ENCODE data around the gene AXIN1. TPM values are rescaled to one million over a fixed set of nuclear protein-coding genes. Genes with fewer than 3 reads are reported as not detected.
A peak's percentile ranks its signal among the peaks of the same experiment; 100 is the strongest.
"Not testable (repeated sequence)": the region's sequence is repeated elsewhere in the genome, so short reads cannot be mapped to it uniquely, and the experiment has no call there.

The AXIN1 gene
- total RNA-seq, 1 donor from 2014 or later = 31.5 TPM

DNA sequence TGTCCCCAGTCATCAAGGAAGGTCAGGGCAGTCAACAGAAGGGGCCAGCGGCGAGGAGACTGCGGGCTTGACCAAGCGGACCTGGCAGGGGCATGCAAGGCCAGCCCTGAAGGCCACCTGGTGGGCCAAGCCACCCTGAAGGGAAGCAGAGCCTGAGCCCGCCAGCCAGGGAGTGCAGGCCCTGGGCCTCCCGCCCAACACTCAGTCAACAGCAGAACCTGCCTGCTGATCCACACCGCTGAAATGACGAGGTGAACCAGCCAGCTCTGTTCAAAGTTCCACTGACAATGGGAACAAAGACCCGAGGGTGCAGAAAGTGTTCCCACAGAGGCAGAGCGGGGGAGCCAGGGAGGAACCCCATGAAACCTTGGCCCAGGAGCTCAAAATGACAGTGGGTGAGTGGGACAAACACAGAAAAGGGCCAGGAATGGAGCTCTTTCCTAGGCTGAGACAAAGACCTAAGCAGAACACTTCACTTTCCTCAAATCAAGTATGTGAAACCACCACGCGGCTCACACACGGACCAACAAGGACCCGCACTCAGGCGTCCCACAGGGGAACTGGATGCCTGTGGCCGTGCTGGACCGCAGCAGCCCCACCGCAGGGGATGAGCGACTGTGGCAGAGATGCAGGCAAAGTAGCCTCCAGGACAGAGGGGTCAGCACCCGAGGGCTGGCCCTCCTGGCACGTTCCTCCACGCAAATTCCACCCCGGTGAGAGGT lies 12.0 kb downstream of the AXIN1 start:
- Mint-ChIP-seq H3K4me3 (ENCODE audit: unreplicated experiment) (no peak overlapping the region), H3K27ac (ENCODE audit: unreplicated experiment) (no peak overlapping the region), H3K36me3 (ENCODE audit: unreplicated experiment) (peaks cover 10% of the 10 kb centered on the region), H3K4me1 (ENCODE audit: unreplicated experiment) (peaks cover 18% of the 10 kb centered on the region), H3K27me3 (ENCODE audit: unreplicated experiment) (no peaks in the 10 kb centered on the region), H3K9me3 (ENCODE audit: unreplicated experiment) (no peaks in the 10 kb centered on the region)
- TF ChIP-seq, protein P1, sequence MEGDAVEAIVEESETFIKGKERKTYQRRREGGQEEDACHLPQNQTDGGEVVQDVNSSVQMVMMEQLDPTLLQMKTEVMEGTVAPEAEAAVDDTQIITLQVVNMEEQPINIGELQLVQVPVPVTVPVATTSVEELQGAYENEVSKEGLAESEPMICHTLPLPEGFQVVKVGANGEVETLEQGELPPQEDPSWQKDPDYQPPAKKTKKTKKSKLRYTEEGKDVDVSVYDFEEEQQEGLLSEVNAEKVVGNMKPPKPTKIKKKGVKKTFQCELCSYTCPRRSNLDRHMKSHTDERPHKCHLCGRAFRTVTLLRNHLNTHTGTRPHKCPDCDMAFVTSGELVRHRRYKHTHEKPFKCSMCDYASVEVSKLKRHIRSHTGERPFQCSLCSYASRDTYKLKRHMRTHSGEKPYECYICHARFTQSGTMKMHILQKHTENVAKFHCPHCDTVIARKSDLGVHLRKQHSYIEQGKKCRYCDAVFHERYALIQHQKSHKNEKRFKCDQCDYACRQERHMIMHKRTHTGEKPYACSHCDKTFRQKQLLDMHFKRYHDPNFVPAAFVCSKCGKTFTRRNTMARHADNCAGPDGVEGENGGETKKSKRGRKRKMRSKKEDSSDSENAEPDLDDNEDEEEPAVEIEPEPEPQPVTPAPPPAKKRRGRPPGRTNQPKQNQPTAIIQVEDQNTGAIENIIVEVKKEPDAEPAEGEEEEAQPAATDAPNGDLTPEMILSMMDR (IDR thresholded peaks at IDR 0.05) = no peak
- DNase-seq (ENCODE audit: extremely low spot score, unreplicated experiment) = no peak

DNA sequence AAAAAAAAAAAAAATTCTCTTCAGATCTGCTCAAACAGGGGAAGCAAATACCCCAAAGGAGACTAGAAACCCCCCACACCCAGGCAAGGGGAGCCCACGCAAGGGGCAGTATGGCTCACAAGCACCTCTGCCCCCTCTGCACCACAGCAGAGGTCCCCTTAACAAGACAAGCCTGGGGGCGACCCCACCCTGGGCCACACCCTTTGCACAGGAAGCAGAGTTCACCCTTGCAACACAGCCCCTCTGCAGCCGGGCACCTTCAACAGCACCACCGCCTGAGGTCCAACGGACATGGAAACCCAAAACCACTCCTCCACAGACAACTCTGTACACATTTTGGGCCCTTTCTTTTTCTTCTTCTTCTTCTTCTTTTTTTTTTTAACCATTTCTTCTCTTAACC lies 12.8 kb downstream of the AXIN1 start:
- Mint-ChIP-seq H3K4me1 (ENCODE audit: unreplicated experiment) (peaks cover 18% of the 10 kb centered on the region), H3K4me3 (ENCODE audit: unreplicated experiment) (no peak overlapping the region), H3K9me3 (ENCODE audit: unreplicated experiment) (no peaks in the 10 kb centered on the region), H3K27ac (ENCODE audit: unreplicated experiment) (no peak overlapping the region), H3K27me3 (ENCODE audit: unreplicated experiment) (no peaks in the 10 kb centered on the region), H3K36me3 (ENCODE audit: unreplicated experiment) (peaks cover 10% of the 10 kb centered on the region)
- TF ChIP-seq, protein P1 (IDR thresholded peaks at IDR 0.05) = no peak
- no peak for DNase-seq (ENCODE audit: extremely low spot score, unreplicated experiment)

DNA sequence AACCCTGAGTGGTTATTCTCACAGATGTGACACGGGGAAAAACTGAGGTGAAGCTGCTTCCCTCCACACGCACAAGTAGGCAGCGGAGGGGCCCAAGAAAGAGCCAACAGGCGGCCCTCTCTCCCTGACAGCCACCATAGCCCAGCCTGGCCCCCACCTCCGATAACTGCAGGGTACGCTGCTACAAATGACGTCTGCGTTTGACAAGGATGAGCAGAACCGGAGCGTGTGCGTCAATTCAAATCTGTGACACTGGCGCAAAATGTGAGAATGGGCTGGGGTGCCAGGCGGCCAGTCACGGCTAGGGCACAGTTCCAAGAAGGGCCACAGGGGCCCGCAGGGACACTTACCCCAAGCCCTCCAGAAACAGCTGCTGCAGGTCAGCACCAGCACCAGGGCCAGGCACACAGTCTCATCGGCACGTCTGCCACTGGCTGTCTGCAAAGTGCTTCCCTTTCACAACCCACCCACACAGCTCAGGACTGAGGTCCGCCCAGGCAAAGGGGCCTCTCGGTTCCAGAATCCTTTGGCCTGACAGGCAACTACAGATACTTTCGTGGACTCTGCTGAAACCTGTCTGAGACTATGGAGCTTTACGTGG lies 14.4 kb downstream of the AXIN1 start:
- TF ChIP-seq, protein P1 (IDR thresholded peaks at IDR 0.05) = no peak
- H3K9me3 Mint-ChIP-seq (ENCODE audit: unreplicated experiment) = no peaks in the 10 kb centered on the region

DNA sequence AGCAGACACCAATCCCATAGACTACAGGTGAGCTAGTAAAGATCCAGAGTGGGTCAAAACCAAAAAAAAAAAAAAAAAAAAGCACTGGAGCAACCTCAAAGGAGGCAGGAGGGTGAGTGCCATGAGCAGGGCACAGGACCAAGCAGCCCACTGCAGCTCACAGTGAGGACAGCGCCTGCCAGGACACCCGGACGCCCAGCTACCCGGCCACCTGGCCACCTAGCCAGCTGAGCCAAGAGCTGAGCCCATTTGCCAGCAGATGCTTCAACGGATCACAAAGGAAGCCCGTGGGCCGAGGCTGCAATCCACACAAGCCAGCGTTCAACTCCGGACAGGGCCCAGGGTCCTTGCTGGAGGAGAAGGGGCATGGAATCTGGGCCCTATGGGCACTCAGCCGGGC lies 15.1 kb downstream of the AXIN1 start:
- no peak overlapping the region for H3K27ac Mint-ChIP-seq (ENCODE audit: unreplicated experiment)
- DNase-seq (ENCODE audit: extremely low spot score, unreplicated experiment) = no peak
- H3K4me1 Mint-ChIP-seq (ENCODE audit: unreplicated experiment) = peaks cover 25% of the 10 kb centered on the region
- H3K9me3 Mint-ChIP-seq (ENCODE audit: unreplicated experiment) = no peaks in the 10 kb centered on the region
- H3K36me3 Mint-ChIP-seq (ENCODE audit: unreplicated experiment) = peaks cover 4% of the 10 kb centered on the region
- no peaks in the 10 kb centered on the region for H3K27me3 Mint-ChIP-seq (ENCODE audit: unreplicated experiment)
- H3K4me3 Mint-ChIP-seq (ENCODE audit: unreplicated experiment) = no peak overlapping the region
- TF ChIP-seq, protein P1 (IDR thresholded peaks at IDR 0.05) = no peak

More for the DNA sequence above, 14.4 kb downstream of the AXIN1 start:
- H3K4me3 Mint-ChIP-seq (ENCODE audit: unreplicated experiment) = no peak overlapping the region
- no peak for DNase-seq (ENCODE audit: extremely low spot score, unreplicated experiment)
- peaks cover 9% of the 10 kb centered on the region for H3K36me3 Mint-ChIP-seq (ENCODE audit: unreplicated experiment)
- no peak overlapping the region for H3K27ac Mint-ChIP-seq (ENCODE audit: unreplicated experiment)
- H3K27me3 Mint-ChIP-seq (ENCODE audit: unreplicated experiment) = no peaks in the 10 kb centered on the region
- H3K4me1 Mint-ChIP-seq (ENCODE audit: unreplicated experiment) = peaks cover 25% of the 10 kb centered on the region

DNA sequence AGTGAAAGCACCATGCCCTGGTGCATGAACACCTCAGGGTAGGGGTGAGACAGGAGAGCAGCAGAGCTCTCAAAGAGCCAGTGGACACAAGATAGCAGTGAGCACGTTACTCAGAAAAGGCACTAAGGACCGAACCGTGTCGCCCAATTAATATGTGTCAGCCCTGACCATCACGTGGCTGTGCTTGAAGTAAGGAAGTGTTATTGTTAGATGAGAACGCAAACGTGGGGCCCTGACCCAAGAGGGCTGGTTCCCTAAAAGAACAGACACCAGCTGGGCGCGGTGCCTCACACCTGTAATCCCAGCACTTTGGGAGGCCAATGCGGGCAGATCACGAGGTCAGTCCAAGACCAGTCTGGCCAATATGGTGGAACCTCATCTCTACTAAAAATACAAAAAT lies 16.3 kb downstream of the AXIN1 start:
- H3K36me3 Mint-ChIP-seq (ENCODE audit: unreplicated experiment) = no peaks in the 10 kb centered on the region
- H3K27me3 Mint-ChIP-seq (ENCODE audit: unreplicated experiment) = no peaks in the 10 kb centered on the region
- no peak overlapping the region for H3K4me3 Mint-ChIP-seq (ENCODE audit: unreplicated experiment)
- H3K4me1 Mint-ChIP-seq (ENCODE audit: unreplicated experiment) = peaks cover 22% of the 10 kb centered on the region
- H3K27ac Mint-ChIP-seq (ENCODE audit: unreplicated experiment) = no peak overlapping the region
- no peak for DNase-seq (ENCODE audit: extremely low spot score, unreplicated experiment)
- H3K9me3 Mint-ChIP-seq (ENCODE audit: unreplicated experiment) = no peaks in the 10 kb centered on the region
- TF ChIP-seq, protein P1 (IDR thresholded peaks at IDR 0.05) = no peak

DNA sequence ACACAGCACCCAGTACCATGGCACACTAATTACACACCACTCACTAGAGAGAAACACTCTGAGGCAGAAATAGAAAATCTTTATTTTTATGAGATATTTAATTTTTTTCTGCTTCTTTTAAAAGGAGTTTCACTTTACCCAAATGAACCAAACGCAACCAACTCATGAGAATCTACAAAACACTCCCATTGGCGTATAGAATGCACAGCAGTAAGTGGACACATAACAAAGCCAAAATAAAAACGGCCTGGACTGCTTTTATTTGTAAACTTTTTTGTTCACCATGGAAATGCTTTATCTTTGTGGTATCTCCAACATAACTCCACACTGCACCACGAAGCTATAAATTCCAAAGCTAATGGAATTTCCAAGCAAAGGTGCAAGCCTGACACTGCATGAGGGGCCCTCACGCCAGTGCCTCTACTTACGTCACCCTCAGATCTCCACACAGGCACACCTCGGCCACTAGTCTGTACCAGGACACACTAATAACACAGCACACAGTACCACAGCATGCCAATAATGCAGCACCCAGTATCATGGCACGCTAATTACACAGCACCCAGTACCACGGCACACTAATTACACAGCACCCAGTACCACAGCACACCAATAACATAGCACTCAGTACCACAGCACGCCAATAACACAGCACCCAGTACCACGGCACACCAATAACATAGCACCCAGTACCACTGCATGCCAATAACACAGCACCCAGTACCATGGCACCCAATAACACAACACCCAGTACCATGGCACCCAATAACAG lies 17.5 kb downstream of the AXIN1 start:
- not testable (repeated sequence) for DNase-seq (ENCODE audit: extremely low spot score, unreplicated experiment); H3K36me3 Mint-ChIP-seq (ENCODE audit: unreplicated experiment); H3K4me3 Mint-ChIP-seq (ENCODE audit: unreplicated experiment); H3K9me3 Mint-ChIP-seq (ENCODE audit: unreplicated experiment); H3K27me3 Mint-ChIP-seq (ENCODE audit: unreplicated experiment)
- Mint-ChIP-seq H3K27ac (ENCODE audit: unreplicated experiment) (peak overlapping the region; percentile 56), H3K4me1 (ENCODE audit: unreplicated experiment) (peaks cover 18% of the 10 kb centered on the region)

DNA sequence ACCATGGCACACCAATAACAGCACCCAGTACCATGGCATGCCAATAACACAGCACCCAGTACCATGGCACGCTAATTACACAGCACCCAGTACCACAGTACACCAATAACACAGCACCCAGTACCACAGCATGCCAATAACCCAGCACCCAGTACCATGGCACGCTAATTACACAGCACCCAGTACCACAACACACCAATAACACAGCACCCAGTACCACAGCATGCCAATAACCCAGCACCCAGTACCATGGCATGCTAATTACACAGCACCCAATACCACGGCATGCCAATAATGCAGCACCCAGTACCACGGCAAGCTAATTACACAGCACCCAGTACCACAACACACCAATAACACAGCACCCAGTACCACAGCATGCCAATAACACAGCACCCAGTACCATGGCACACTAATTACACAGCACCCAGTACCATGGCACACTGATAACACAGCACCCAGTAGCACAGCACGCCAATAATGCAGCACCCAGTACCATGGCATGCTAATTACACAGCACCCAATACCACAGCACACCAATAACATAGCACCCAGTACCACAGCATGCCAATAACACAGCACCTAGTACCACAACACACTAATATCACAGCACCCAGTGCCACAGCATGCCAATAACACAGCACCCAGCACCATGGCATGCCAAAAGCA lies 18.2 kb downstream of the AXIN1 start:
- DNase-seq (ENCODE audit: extremely low spot score, unreplicated experiment) = not testable (repeated sequence)

More for the DNA sequence above, 18.2 kb downstream of the AXIN1 start:
- H3K4me1 Mint-ChIP-seq (ENCODE audit: unreplicated experiment) = peaks cover 12% of the 10 kb centered on the region
- H3K9me3 Mint-ChIP-seq (ENCODE audit: unreplicated experiment); H3K4me3 Mint-ChIP-seq (ENCODE audit: unreplicated experiment); H3K27ac Mint-ChIP-seq (ENCODE audit: unreplicated experiment); H3K36me3 Mint-ChIP-seq (ENCODE audit: unreplicated experiment); H3K27me3 Mint-ChIP-seq (ENCODE audit: unreplicated experiment): not testable (repeated sequence)
